K562 (cell line): ENCODE data around the gene ELOF1. TPM values are rescaled to one million over a fixed set of nuclear protein-coding genes. Genes with fewer than 3 reads are reported as not detected.

ENCODE experiments used
- BCOR ChIP-seq: fragments of 450-650 bp; IDR thresholded peaks from 2 replicates; pipeline ENCODE4 v1.6.1; 2016
- CEBPB ChIP-seq: fragments of 450-650 bp; IDR thresholded peaks from 2 replicates; pipeline ENCODE4 v1.6.1; 2016; ENCODE audit warnings: missing genetic modification characterization, missing compliant biosample characterization
- CREM ChIP-seq: IDR thresholded peaks from 2 replicates; pipeline ENCODE4 v1.6.1; 2014; ENCODE audit warnings: antibody characterized with exemption, low read depth
- CUX1 ChIP-seq: fragments of 200-800 bp; sonication (Bioruptor generic); IDR thresholded peaks from 2 replicates; pipeline ENCODE4 v1.6.1; 2016; ENCODE audit warnings: missing genetic modification characterization, missing compliant biosample characterization
- L3MBTL2 ChIP-seq: fragments of 450-650 bp; IDR thresholded peaks from 2 replicates; pipeline ENCODE4 v1.6.1; 2016; ENCODE audit warnings: mild to moderate bottlenecking, moderate library complexity
- MAFG ChIP-seq: fragments of 450-650 bp; conservative IDR thresholded peaks from 2 replicates; pipeline ENCODE4 v1.6.1; 2016; ENCODE audit warnings: missing genetic modification characterization, missing compliant biosample characterization
- MIER1 ChIP-seq: fragments of 450-650 bp; IDR thresholded peaks from 2 replicates; pipeline ENCODE4 v1.6.1; 2016; ENCODE audit warnings: antibody characterized with exemption, mild to moderate bottlenecking, low read depth
- MTA2 ChIP-seq: fragments of 450-650 bp; IDR thresholded peaks from 2 replicates; pipeline ENCODE4 v1.6.1; 2016; ENCODE audit warnings: low read depth
- POLR2G ChIP-seq: fragments of 200-400 bp; formaldehyde crosslinking; IDR thresholded peaks from 2 replicates; pipeline ENCODE4 v1.6.1; 2017; ENCODE audit warnings: low read depth, mild to moderate bottlenecking, antibody characterized with exemption, low read length, moderate library complexity
- PRPF4 ChIP-seq: fragments of 200-400 bp; formaldehyde crosslinking; IDR thresholded peaks from one replicate; pipeline ENCODE4 v1.6.1; 2017; ENCODE audit warnings: low read length, low read depth, mild to moderate bottlenecking; ENCODE audit not compliant: insufficient read depth, poor library complexity, severe bottlenecking
- SUPT5H ChIP-seq: fragments of 450-650 bp; IDR thresholded peaks from 2 replicates; pipeline ENCODE4 v1.6.1; 2016
- ZMIZ1 ChIP-seq, 2 experiments: fragments of 150-350 bp in 1 of 2; IDR thresholded peaks; 2 replicates each; pipeline ENCODE4 v1.6.1; 2012 to 2016; ENCODE audit warnings: low read depth in 2 of 2, low read length in 2 of 2, mild to moderate bottlenecking in 1 of 2, moderate library complexity in 1 of 2
- ZNF347 ChIP-seq: fragments of 450-650 bp; formaldehyde crosslinking; IDR thresholded peaks from 2 replicates; pipeline ENCODE4 v1.4.0; 2020; ENCODE audit warnings: low read depth, mild to moderate bottlenecking, moderate library complexity
- ZNF41 ChIP-seq: fragments of 250-450 bp; sonication (Bioruptor Pico); conservative IDR thresholded peaks from 2 replicates; pipeline ENCODE4 v1.4.0; 2020; ENCODE audit warnings: mild to moderate bottlenecking
- polyA plus RNA-seq, 8 experiments: library from polyadenylated mRNA; depleted of rRNA in 4 of 8; stranded (reverse) in 5 of 8; unstranded in 3 of 8; fragments of >200 nt; fragmentation: Nextera tagmentation in 2 of 8; fragmentation: Illumina TruSeq in 1 of 8; extraction: Ambion mirVana in 2 of 8; extraction: Trizol in 1 of 8; gene quantifications; 2 replicates each; pipeline versions ENCODE4 v1.2.1 to v1.2.3, GENCODE V29; 2011 to 2014; ENCODE audit warnings: inconsistent platforms in 1 of 8, missing spikeins in 1 of 8
- total RNA-seq, 7 experiments: library from RNA; depleted of rRNA in 6 of 7; stranded (reverse); fragments of >200 nt in 6 of 7; fragmentation: Illumina TruSeq in 2 of 7; extraction: Trizol in 2 of 7; gene quantifications; 2 replicates each; pipeline versions ENCODE4 v1.2.1 to v1.2.3, GENCODE V29; 2011 to 2021; ENCODE audit warnings: low replicate concordance in 1 of 7
- TF ChIP-seq, protein P1 (sequence below): IDR thresholded peaks from 2 replicates; pipeline ENCODE4 v1.6.1; 2012; ENCODE audit warnings: low read depth, low read length, improper control_type of control experiment, borderline replicate concordance
- TF ChIP-seq, protein P2 (sequence below): sonication (generic); formaldehyde crosslinking; IDR thresholded peaks from 2 replicates; pipeline ENCODE4 v1.8.0; 2022; ENCODE audit warnings: mild to moderate bottlenecking, missing genetic modification reagents

The ELOF1 gene
- total and polyA plus RNA-seq, 9 of the 15 experiments (the other 6 are each of a cell fraction or from before 2014, with no cell fraction given) = 16.7 to 147 (median 74.2) TPM

DNA sequence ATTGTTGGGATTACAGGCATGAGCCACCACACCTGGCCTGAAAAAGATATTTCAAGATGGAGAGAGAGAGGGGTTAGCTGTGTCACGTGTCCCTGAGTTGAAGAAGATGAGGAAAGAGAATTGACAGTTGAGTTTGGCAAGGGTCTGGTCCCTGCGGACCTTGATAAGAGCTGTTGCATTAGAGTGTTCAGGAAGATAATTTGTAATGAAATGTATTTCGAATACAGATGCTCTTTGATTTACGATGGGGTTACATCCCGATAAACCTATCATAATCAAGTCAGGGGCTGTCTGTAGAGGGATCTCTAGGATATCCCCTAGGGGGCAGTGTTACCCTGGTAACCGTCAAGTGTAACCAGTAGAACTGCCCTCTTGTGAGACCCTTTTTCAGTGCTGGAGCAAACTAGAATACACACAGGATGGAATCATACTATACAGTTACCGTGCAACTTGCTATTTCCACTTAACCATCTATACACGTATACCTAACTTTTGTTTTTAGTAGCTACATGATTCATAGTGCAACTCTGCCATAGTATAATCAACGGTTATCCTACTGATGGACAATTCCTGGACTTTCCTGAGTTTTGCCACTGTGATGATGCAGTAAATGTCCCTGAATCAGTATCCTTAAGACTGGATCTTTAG lies 1.5 kb upstream of the ELOF1 start (continued):
- TF ChIP-seq, protein P1, sequence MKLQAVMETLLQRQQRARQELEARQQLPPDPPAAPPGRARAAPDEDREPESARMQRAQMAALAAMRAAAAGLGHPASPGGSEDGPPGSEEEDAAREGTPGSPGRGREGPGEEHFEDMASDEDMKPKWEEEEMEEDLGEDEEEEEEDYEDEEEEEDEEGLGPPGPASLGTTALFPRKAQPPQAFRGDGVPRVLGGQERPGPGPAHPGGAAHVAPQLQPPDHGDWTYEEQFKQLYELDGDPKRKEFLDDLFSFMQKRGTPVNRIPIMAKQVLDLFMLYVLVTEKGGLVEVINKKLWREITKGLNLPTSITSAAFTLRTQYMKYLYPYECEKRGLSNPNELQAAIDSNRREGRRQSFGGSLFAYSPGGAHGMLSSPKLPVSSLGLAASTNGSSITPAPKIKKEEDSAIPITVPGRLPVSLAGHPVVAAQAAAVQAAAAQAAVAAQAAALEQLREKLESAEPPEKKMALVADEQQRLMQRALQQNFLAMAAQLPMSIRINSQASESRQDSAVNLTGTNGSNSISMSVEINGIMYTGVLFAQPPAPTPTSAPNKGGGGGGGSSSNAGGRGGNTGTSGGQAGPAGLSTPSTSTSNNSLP = peak; percentile 98
- TF ChIP-seq L3MBTL2 (peak; percentile 60; the same call in 1 of the 2 replicates), SUPT5H (peak; percentile 48; the same call in 1 of the 2 replicates), ZNF347 (CRISPR knock-in tag) (no peak), POLR2G (no peak), CUX1 (CRISPR knock-in tag) (no peak), CEBPB (peak; percentile 91), MAFG (tag) (peak; percentile 52), ZMIZ1 (IDR thresholded peaks at IDR 0.05; ENCODE audit: low read depth in 2 of 2, low read length in 2 of 2) (peak in 1 of 2 experiments; percentile 86; a peak in 2 of 4 replicates), PRPF4 (no peak), CREM (peak; percentile 13; the same call in 1 of the 2 replicates), ZNF41 (CRISPR knock-in tag) (no peak), MTA2 (peak; percentile 88), BCOR (peak; percentile 64; the same call in 1 of the 2 replicates), MIER1 (no peak)
- TF ChIP-seq, protein P2, sequence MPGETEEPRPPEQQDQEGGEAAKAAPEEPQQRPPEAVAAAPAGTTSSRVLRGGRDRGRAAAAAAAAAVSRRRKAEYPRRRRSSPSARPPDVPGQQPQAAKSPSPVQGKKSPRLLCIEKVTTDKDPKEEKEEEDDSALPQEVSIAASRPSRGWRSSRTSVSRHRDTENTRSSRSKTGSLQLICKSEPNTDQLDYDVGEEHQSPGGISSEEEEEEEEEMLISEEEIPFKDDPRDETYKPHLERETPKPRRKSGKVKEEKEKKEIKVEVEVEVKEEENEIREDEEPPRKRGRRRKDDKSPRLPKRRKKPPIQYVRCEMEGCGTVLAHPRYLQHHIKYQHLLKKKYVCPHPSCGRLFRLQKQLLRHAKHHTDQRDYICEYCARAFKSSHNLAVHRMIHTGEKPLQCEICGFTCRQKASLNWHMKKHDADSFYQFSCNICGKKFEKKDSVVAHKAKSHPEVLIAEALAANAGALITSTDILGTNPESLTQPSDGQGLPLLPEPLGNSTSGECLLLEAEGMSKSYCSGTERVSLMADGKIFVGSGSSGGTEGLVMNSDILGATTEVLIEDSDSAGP = no peak
